Endometrium (tissue), 2 donors: ENCODE data around the gene ITIH3.

Experiments used
- FAIRE-seq: peaks from 2 replicates; lab custom pipeline; 2012; peaks lifted over from hg19 to GRCh38; lab: Jason Lieb, UNC
- donor health status: control.
- donor health status: control.

Gene ITIH3

DNA sequence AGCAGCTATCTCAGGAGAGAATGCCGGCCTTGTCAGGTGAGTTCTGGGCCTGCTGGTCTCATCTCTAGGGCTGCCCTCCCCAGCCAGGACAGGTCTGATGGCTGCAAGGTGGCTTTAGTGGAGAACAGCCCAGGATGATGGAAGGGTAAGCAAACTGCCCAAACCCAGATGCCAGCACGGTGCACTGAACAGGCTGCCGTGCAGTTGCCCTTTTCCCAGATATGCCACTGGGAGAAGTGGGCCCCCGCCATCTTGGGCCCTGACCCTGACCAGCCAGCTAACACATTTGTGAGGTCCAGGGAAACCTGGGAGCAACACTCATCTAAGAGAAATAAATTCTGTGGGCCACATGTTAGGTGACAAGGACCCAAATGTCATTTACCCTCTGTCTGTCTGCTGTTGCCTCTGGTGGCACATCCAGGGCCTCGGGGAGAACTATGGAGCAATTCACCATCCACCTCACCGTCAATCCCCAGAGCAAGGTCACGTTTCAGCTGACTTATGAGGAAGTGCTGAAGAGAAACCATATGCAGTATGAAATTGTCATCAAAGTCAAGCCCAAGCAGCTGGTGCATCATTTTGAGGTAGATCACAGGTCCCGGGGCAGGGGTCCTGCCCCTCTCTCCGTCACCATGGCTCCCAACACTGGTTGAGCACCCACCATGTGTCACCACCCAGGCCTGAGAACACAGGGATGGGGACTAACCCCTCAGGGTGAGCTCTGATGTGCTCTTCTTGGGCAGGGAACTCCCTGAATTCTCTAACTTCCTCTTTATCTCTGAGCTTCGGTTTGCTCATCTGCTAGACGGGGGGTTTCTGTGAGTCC is 15.4 kb upstream of the ITIH3 start:
- no peak for FAIRE-seq

GRCh38 chr3:52779837-52780585 is 14.6 kb upstream of the ITIH3 start:
- no peak for FAIRE-seq

DNA sequence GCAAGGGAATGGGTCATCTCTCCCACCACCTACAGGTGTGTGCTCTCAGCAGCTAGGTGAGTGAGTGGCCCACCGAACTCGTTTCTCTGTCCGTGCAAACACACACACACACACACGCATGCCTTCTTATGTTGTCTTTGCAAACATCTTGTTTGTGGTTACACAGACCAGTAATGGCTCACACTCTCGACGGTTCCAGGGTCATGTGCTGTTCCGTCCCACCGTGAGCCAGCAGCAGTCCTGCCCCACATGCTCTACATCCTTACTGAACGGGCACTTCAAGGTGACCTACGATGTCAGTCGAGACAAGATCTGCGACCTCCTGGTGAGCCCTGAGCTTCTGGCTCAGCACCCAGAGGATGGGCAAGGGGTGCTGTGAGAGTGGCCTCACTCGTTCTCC is 12.9 kb upstream of the ITIH3 start:
- FAIRE-seq = no peak

GRCh38 chr3:52782412-52783210 is 12.0 kb upstream of the ITIH3 start:
- FAIRE-seq = no peak

DNA sequence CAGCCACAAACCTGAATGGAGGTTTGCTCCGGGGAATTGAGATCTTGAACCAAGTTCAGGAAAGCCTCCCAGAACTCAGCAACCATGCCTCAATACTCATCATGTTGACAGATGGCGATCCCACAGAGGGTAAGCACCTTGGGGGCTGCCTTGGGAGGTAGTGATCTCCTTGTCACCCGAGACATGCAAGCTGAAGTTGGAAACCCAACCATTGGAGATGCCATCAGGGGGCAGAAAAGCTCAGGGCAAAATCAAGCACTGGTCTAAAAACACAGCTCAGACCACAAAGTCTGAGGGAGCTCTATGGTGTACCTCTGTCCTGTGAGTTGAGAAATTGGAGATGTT is 11.4 kb upstream of the ITIH3 start:
- FAIRE-seq = no peak

DNA sequence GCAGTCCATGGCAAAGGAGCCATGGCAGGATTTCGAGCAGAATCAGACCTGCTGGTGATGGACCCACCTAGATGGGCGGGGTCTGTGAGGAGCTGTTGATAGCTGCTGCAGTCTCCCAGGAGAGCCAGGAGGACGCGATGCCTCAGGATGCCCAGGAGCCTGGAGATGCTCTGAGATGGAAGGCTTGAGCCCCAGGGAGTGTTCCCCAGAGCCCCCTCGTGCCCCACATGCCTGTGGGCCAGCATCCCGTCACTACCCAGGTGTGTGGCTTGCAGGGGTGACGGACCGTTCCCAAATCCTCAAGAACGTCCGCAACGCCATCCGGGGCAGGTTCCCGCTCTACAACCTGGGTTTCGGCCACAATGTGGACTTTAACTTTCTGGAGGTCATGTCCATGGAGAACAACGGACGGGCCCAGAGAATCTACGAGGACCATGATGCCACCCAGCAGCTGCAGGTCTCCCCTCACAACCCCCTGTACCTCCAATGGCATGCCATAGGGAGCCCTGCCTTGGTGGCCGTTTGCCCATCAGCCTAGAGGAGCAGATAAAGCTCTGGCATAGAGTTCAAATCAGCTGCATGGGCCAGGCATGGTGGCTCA is 10.5 kb upstream of the ITIH3 start:
- FAIRE-seq = no peak

- no peak for FAIRE-seq
Measured at GRCh38 chr3:52784931-52785590, 9.5 kb upstream of the ITIH3 start.

GRCh38 chr3:52786330-52787215 is 8.0 kb upstream of the ITIH3 start:
- no peak for FAIRE-seq

DNA sequence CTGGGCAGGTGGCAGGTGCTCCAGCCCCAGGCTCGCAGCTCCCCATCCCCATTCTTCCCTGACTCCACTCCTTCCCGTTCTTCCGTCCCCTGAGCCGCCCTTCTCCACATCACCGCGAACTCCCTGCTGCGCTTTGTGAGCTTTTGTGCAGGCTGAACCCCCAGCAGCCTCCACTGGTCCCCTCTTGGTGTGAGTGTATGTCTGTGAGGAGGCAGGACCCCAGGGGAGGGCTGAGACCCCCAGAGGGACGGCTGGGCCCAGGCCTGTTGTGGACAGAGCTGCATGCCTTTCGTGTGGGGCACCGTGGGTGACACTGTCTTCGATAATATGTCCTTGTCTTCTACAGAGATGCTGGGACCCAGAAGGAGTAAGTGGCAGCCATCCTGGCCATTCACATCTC is 7.3 kb upstream of the ITIH3 start:
- FAIRE-seq = no peak

DNA sequence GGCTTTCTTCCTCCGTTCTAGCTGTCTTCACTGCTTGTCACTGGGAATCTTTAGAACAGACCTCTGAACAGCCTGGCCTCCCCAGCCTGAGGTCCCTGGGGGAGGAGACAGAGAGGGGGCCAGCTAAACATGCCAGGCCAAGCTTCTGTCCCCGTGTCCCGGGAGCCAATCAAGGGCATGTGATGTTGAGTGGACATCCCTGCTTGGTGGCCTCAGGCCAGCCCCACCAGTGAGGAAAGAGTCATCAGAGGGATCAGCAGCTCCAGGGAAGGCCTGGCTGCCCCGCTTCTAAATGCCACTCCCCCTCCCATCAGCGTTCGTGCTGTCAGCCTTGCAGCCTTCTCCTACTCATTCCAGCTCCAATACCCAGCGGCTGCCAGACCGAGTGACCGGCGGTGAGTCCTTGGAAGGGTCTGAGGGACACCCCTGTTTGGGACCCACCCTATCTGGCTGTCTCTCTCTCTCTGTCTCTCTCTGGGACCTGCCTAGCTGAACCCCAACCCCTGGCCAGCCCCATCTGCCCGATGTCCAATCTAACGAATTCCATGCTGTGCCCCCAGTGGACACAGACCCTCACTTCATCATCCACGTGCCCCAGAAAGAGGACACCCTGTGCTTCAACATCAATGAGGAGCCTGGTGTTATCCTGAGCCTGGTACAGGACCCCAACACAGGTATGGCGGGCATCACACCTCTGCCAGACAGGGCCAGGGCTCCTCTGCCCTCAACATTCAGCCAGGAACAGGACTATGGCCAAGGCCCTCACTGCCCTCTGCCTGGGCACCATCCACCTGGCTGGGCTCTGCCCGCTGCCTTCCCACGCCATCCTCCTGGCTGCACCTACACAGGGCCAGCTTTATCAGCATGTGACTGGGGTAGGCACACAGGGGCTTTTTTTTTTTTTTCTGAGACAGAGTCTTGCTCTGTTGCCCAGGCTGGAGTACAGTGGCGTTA is 6.6 kb upstream of the ITIH3 start:
- no peak for FAIRE-seq

GRCh38 chr3:52788890-52789745 is 5.5 kb upstream of the ITIH3 start:
- no peak for FAIRE-seq

- FAIRE-seq = no peak
Measured at GRCh38 chr3:52789746-52790040, 4.9 kb upstream of the ITIH3 start.

DNA sequence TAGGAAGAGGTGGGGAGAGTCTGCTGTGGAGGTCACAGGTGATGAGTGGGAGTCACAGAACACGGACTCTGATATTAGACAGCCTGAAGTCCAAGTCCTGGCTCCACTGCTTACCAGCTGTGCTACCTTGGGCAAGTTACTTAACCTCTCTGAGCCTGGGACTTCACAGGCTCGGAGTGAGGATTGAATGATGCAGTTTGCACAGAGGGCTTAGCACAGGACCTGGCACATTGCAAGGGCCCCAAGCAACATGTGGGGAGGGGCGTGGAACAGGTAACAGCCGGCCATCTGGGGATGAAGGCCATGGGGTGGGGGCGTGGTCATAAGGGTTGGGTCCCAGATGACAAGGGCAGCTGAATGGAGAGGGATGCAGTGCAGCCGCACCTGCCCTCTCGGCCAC is 4.3 kb upstream of the ITIH3 start:
- no peak for FAIRE-seq

DNA sequence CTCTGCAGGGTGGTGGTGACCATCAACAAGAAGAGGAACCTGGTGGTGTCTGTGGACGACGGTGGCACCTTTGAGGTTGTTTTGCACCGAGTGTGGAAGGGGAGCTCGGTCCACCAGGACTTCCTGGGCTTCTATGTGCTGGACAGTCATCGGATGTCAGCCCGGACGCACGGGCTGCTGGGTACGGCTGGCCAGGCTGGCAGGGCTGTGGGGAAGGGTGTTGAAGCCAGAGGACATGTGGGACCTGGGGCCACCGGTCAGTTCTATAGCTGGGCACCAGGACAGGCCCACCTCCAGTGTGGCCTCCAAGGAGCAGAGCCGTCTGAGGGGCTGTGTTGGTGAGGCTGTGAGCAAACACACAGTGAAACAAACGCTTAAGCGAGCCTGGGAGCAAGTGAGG is 3.9 kb upstream of the ITIH3 start:
- FAIRE-seq = no peak

- no peak for FAIRE-seq
Measured at GRCh38 chr3:52791366-52791765, 3.2 kb upstream of the ITIH3 start.

DNA sequence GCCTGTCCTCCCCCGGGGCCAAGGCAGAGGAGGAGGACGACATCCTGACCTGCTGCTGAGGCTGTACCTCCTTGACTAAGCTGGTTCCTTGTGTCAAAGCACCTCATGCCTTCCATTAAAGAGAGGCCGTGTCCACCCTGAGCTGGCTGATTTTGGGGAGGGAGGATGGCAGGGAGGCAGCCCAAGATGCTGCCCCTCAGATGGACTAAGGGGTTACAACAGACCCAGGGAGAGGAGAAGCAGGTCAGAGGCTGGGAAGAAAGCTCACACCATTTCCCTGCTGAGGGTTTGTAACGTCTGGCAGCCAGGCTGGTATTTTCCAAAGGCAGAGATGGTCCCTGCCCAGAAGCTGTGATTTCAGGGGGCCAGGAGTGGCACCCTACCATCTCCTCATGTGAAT is 2.7 kb upstream of the ITIH3 start:
- no peak for FAIRE-seq

GRCh38 chr3:52792413-52792812 is 2.2 kb upstream of the ITIH3 start:
- FAIRE-seq = no peak

- no peak for FAIRE-seq
Measured at GRCh38 chr3:52792961-52793695, 1.5 kb upstream of the ITIH3 start.
